NCI-H446 (cell line): ENCODE measurements around the gene EEF1AKMT3.
"Not testable (repeated sequence)": the region's sequence is repeated elsewhere in the genome, so short reads cannot be mapped to it uniquely, and the experiment has no call there.

Experiments
- DNase-seq, 2 experiments: peaks; one replicate each; lab custom pipeline; 2025; lab: John Stamatoyannopoulos, UW

Gene EEF1AKMT3

GRCh38 chr12:57817261-57817989 lies 45.0 kb downstream of the EEF1AKMT3 start:
- DNase-seq, result no peak

DNA sequence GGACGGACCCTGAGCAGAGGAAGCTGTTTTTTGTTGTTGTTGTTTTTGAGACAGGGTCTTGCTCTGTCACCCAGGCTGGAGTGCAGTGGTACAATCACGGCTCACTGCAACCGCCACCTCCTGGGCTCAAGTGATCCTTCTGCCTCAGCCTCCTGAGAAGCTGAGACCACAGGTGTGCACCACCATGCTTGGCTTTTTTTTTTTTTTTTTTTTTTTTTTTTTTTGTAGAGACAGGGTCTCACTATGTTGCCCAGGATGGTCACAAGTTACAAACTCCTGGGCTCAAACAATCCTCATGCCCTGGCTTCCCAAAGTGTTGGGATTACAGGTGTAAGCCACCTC lies 45.5 kb downstream of the EEF1AKMT3 start:
- not testable (repeated sequence) for DNase-seq

DNA sequence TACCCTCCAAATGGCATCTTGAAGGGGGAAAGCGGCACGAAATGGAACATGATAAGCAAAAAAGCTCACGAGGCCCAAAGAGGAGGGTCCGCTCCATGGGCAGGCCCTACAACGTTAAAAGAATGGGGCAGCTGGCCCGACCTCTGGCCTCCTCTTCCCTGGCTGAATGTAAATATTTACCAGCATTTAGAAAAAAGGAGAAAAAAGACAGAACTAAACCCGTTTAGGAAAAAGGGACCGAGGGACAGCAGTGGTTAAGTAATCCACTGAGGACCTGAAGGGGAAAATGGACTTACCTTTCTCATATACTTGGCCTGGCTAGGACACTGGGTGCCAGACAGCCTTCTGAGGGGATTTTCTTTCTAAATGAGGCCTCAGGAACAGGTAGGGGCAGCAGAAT lies 47.7 kb downstream of the EEF1AKMT3 start:
- DNase-seq, result not testable (repeated sequence)

GRCh38 chr12:57821015-57821414 lies 48.6 kb downstream of the EEF1AKMT3 start:
- peak in 1 of 2 experiments; percentile 47 for DNase-seq

DNA sequence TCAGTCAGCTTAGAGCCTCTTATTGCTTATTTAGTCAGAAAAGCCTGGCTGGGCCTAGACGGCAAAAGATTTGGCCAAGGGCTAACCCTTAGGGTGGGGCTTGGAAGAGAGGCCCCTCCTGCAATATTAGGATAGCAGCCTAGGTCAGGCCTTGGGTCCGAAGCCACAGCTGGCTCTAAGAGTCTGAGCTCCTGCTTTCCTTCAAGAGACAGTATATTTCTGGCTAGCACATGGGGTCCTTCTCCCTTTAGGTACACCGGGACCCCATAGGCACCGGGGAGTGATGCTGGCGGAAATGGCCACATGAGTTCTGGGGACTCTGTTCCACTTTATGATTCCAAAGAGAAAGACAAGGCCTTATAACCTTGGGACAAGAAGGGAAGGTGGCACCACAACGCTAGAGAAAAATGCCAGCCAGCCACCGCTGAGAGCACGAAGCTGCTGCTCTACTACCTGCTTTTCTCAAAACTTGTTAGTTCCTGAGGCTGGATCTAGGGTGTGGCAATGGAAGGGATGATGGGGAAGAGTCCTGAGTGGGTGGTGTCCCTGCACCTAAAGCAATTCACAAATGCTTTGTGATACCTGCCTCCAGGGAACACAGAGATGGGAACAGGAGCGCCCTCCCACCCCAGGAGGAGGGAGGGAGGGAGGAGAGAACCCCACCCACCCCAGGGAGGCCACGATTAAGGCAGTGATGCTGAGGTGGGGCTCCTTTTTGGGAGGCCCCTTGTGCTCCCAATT lies 49.2 kb downstream of the EEF1AKMT3 start:
- no peak for DNase-seq

DNA sequence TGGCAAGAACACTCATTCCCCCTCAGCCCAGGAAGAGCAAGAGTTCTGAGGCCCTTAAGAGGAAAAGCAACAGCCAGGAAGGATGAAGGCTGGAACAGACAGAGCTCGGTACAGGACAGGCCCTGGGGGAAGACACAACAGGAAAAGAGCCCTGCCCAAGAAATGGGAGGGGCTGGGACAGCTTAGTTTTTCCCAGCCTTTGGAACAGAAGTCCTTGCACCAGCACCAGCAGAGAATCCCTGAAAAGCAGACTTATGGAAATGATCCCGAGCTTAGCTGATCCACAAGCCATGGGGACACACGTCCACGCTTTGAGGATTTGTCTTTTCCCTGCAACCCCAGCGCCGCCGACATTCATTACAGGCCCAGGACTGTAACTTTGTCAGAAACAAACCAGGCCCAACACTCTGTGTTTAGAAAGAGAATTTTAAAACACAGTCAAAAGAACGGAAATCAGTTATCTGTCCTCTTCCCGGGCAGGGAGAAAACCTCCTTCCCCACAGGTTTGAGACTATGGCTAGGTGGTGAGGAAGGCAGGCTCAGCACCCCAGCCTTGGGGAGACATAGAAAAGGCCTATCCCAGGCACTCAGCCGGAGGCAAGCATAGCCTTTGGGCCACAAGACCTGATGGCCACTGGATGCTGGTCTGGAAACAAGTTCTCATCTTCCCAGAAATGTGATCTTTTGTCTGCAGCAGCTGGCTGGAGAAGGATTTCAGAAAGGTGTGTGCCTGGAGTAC lies 50.1 kb downstream of the EEF1AKMT3 start:
- no peak for DNase-seq

DNA sequence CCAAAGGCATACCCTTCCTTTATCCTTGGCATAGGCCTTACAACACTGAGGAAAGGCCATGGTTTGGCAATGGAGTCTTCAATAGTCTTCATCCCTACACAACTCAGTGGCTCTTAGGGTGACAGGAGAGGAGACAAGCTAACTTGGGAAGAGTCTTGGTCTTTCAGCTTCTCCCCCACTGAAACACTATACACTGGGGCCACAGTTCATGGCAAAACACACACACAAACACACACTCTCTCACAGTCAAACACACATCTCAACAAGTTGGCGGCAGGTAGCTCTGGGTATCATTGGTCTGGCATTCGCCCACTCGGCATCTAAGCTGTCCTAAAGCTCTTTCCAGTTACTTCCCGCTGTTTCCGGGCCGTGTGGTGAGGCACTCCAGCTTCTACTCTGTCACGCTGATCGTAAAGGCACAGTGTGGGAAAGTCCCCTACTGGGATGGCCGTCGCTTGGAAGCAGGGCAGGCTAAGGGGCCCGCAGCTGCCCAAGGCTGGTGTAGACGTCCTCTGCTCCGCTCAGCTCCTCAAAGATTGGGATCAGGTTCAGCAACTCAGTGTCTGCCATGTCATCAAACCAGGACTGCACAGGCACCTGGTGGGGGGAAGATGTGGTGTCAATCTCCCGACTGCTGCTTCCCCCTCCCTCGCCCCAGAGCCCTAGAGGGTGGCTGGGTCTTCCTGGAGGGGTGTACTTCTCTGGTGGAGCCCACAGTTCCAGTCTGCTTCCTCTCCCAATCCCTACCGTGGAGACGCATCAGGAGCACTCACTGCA lies 50.9 kb downstream of the EEF1AKMT3 start:
- DNase-seq, result no peak

DNA sequence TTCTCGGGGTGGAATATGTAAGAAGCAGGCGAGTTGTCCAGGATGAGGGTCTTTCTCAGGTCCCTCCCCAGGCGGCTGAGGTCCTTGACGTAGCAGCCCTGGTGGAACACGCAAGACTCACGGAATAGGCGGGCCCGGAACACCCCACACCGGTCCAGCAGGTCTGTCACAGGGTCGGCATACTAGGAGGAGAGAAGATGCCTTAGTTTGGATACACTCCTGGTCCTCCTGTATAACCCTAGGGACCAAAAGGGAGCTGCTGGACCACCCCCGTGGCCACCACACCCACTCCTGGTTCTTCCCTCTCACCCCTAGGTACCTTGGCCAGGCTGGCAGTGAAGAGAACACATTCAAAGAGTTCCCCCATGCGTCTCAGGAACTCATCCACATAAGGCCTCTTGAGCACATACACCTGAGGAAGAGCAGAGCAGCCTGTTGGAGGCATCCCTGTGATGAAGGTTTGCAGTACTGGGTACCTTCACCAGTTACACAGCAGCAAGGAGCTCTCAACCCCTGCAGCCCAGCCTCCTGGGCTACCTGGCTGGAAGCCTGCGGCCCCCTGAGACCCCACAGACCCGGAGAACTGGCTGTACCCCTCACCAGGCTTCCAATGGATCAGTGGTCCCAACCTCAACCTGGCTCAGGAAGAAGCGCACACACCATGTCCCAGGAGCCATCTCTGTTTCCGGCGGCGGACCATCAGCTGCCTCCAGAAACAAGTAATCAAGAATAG lies 51.7 kb downstream of the EEF1AKMT3 start:
- DNase-seq, result no peak

DNA sequence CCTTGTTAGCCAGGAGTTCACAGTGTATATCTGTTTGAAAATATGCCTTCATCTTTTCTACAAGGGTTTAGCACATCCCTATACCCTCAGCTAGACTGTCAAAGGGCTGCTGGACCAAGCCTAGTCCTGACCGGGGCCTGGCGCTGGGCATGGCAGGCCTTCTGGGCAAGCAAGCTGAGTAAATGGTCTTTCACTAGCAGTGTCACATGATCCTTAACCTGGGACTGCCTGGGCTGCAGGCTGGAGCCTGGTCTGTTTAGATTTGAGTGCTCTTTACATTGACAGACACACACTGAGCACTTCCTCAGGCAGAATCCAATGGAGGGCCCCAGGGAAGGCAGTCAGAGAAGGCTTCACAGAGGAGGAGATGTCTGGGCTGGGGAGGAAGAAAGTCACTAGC lies 53.0 kb downstream of the EEF1AKMT3 start:
- DNase-seq, result no peak

- no peak for DNase-seq
Observed at GRCh38 chr12:57826400-57826799, 54.0 kb downstream of the EEF1AKMT3 start.

GRCh38 chr12:57826966-57827365 lies 54.6 kb downstream of the EEF1AKMT3 start:
- no peak for DNase-seq

DNA sequence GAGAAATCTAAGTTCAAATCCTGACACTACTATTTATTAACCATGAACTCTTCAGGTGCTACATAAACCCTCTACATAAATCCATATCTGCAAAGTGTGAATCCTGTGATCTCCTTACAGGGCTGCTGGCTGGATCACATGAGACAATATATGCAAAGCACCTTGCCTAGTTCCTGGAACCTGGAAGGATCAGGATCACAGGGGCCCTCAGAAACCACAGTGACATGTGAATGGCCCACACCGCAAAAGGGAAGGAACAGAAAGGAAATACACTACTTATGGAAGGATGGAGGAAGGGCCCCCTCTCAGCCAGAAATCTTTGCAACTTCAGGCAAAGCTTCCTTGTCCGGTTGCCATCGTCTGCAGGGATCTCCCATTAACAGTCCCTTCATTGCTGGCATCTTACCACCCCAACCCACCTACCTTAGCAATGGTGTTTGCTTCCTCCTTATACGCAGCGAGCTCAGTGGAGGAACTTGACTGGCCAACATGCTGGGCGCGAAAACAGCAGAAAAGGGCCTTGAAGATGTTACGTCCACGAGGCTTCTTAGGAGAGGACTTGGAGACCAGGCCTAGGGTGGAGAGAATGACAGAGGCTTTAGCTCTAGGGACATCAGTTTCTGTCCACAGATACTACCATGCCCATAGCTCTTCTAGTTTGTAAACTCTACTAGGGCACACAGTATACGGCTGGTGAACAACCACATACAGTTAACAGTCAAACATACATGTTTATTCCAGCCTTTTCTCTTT lies 56.8 kb downstream of the EEF1AKMT3 start:
- DNase-seq, result no peak

DNA sequence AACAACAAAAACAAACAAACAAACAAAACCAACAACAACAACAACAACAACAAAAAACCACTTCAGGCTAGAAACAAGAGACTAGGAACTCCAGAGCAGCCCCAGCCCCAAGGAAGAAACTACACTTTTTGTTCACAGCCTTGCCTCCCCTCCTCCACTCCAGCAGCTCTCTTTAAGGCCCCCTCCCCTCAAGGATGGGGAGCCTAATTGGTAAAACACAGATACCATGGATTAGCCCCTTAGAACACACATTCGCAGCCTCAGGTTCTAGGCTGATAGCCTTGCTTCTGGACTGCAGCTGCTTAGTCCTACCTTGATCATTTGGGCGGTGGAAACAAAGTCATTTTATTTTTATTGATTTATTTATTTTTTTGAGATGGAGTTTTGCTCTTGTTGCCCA lies 58.0 kb downstream of the EEF1AKMT3 start:
- DNase-seq, result no peak
